Measurements from ENCODE around the gene LPCAT4.
A peak's percentile ranks its signal among the peaks of the same experiment; 100 is the strongest.
"Not testable (repeated sequence)": the region's sequence is repeated elsewhere in the genome, so short reads cannot be mapped to it uniquely, and the experiment has no call there.

LPCAT4 gene

DNA sequence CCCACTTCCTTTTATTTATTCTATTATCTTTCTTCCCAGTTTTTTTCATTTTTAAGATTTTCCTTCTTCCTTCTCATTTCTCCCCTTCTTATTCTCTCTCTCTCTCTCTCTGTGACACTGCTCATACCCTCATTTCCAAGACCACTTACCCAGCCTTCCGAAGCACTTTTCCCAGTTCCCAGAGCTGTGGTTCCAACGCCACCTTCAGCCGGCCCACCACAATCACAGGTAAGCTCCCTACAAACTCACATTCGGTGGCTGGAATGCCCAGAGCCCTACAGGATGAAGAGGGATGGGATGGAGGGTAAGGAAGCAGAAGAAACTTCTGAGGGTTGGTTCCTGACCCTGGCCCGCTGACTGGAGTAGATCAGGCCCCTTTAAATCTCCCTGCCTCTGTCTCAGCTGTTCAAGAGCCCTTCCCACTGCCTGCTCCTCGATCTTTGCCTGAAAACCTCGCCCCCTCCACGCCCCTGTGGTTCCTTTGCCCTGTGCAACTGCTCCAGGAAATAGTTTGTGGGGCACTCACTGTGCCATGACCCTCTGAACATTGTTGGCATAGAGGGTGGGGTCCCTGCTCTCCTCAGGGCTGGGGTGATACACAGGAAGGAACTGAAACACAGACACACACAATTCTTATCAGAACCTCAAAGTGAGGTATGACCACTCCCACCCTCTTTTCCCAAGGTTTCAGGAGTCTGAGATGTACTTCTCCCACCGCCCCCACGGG, 4.8 kb downstream of the LPCAT4 start:
- no peak for DNase-seq

DNA sequence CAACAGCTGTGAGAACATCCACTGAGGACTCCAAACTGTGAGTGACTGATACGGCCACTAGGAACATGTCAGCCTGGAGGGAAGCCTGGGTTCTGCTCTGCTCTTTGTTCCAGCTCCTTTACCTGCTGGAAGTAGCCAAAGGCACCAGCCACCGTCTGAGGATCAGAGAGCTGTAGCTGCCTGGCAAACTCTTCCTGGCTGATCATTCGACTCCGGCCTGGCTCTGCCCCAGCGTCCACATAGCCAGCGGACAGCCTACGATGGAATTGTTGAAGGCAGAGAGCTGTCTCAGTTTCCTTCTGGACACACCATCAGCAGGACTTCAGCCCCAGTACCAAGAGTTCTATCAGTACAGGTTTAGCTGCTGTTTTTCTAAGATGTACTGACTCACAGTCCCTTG, 5.7 kb downstream of the LPCAT4 start:
- no peak for DNase-seq

DNA sequence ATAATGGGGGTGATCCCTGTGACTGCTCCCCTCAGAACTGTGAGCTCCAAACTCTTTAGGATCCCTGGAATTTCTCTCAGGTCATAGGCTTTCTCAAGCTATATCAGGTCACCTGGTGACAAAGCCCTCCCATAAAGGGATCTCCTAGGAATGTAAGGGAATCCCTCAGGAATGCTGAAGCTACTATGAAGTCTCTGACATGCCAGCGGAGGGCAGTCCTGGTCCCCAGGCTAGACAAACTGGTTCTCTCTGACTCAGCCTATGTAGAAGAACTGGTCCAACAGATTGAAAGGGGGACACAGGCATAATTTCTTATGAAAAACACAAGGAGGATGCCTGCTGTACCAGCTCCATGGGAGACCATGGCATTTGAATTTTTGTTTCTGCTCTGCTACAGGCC, 6.7 kb downstream of the LPCAT4 start:
- no peak for DNase-seq

DNA sequence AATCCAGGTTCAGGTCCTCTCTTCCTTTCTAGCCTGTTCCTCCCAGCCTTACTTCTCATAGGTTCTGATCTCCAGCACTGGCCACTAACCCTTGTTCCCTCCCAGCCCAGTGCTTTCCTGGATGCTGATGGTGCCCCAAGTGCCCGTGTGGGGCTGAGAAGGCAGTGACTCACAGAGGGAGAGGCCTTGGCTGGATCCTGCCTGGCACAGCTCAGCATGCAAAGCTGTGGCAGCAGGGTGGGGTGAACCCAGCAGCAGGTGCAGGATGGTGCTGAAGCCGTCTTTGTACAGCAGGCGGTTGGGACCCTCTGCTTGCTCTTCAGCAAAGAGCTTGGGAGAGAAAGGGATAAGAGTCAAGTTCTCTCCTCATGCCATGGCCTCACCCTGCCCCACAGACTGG, 7.6 kb downstream of the LPCAT4 start:
- no peak for DNase-seq

DNA sequence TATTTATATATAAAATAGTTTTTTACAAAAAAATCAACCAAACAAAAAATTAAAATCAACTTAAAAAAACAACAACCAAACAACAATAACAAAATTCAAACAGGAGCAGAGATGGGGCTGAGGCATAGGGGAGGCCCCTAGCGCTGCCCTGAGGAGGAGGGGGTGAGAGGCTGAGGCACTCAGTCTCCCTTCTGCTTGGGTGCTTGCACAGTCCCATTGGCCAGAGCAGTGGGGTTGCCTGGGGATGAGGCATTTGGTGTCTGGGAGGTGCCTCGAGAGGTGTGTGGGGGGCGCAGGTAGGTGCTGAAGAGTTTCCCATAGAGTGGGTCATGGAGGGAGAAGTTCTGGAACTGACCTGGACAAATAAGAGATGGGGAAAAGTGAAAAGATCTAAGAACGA, 8.0 kb downstream of the LPCAT4 start:
- no peak for DNase-seq

DNA sequence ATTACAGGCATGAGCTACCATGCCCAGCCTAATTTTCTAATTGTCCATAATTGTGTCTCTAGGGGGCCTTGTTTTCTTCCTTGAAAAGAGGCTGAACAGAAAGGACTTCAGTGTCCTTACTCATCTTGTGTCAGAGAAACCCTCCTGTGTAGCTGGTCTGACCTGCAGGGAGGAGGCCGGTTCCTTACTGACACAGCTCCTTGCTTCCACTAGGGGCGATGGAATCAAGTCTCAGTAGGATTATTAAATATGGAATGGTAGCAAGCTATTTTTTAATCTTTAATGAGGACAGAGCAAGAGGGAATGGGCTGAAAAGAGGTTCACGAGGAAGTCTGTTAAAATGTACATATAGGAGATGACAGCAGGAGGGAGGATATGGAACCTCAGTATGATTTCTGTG, 8.6 kb downstream of the LPCAT4 start:
- DNase-seq, result no peak

DNA sequence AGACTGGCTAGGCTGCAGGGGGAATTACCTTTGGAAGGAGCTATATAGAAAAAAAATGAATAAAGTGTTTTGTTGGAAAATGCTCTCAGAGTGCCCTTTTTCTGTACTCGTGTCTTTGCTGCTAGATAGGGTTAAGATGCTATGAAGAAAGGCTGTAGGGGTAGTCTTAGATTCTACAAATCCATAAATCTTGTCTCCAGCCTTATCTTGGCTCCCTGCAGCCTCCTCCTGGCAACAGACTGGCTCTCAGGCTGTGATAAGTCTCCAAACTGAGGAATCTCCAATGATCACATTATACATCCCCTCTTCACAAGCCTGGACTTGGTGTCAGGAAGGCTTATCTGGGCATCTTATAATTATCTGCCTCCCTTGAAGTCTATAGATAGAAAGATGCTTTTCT, 9.3 kb downstream of the LPCAT4 start:
- no peak for DNase-seq

DNA sequence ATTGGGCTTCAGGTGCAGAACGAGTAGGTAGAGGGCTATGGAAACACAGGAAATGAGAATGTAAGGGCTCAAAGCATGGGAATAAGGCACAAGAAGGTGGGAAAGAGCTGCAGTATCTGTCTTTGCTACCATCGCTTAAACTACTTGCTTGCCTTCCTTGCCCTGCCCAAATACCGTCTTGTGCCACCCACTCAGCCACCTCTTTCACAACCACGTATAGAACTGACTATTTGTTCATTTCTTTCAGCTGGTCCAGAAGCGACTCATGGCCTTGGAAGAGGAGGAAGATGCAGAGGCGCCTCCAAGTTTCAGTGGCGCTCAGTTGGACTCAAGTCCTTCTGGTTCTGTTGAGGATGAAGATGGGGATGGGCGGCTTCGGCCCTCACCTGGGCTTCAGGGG, 11.8 kb downstream of the LPCAT4 start:
- DNase-seq, result no peak

DNA sequence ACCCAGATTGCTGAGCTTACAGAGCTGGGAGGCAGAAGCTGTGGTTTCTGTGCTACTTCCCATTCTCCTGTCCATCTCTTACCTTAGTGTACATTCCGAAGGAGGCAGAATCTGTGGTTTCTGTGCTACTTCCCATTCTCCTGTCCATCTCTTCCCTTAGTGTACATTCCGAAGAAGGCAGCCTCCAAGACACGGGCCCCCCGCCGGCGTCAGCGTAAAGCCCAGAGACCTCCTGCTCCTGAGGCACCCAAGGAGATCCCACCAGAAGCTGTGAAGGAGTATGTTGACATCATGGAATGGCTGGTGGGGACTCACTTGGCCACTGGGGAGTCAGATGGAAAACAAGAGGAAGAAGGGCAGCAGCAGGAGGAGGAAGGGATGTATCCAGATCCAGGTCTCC, 12.7 kb downstream of the LPCAT4 start:
- DNase-seq, result no peak

DNA sequence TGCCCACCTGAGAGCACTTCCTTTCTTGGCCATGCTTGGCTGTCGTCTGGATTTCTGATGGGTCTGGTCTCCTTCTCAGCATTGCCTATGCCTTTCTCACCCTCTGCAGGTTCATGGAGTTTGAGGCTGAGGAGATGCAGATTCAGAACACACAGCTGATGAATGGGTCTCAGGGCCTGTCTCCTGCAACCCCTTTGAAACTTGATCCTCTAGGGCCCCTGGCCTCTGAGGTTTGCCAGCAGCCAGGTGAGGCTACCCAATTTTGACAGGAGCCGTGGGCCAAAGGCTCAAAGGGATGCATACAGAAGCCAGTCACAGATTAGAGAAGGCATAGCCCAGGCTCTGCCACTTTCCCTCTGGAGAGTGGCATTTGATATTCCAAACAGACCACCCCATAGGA, 13.4 kb downstream of the LPCAT4 start:
- DNase-seq, result no peak

DNA sequence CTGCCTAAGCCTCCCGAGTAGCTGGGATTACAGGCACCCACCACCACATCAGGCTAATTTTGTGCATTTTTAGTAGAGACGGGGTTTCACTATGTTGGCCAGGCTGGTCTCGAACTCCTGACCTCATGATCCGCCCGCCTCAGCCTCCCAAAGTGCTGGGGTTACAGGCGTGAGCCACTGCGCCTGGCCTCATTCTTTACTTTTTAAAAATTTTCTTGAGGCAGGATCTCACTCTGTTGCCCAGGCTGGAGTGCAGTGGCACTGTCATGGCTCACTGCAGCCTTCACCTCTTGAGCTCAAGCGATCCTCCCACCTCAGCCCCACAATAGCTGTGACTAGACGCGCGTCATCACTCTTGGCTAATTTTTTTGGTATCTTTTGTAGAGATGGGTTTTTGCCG, 14.0 kb downstream of the LPCAT4 start:
- not testable (repeated sequence) for DNase-seq

DNA sequence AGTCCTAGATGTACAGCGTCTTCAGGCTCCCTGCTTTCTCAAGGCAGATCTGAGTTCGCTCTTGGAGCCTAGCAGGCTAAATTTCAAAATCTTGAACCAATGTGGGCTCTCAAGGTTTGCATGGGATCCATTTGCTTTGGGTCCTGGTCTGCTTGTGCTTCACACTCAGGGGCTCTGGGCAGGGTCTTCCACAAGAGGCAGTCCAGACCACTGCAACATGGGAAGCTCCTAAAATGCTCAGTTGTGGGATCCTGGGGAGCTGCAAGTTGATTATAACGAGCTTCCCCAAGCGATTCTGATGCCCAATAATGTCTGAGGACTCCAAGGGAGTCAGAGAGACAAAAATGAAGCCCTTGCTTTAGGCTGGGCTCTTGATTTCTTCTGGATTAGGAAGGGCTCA, 17.2 kb downstream of the LPCAT4 start:
- DNase-seq, result no peak

DNA sequence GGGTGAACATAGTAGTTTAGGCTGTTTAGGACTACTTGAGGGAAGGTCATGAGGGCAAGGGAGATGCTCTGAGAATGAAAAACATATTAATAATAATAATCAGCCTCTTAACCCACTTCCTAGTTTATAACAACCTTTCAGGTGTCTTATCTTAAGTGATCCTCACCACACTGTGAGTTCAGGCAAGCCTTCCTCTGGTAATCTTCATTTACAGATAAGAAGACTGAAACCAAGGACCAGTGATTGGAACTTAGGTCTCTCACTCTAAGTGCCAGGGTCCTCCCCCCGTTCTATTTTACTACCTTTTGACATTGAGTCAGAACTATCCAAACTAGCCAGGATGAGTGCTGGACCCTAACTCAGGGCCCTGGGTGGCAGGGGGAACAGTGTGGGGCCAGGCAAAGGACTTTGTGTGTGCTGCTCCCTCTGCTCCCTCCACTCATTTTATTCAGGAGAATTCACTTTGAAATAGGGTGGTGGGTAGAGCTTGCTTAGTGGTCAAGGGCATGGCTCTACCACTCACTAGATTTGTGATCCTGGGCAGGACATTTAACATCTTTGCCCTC, 18.2 kb downstream of the LPCAT4 start:
- no peak for DNase-seq

DNA sequence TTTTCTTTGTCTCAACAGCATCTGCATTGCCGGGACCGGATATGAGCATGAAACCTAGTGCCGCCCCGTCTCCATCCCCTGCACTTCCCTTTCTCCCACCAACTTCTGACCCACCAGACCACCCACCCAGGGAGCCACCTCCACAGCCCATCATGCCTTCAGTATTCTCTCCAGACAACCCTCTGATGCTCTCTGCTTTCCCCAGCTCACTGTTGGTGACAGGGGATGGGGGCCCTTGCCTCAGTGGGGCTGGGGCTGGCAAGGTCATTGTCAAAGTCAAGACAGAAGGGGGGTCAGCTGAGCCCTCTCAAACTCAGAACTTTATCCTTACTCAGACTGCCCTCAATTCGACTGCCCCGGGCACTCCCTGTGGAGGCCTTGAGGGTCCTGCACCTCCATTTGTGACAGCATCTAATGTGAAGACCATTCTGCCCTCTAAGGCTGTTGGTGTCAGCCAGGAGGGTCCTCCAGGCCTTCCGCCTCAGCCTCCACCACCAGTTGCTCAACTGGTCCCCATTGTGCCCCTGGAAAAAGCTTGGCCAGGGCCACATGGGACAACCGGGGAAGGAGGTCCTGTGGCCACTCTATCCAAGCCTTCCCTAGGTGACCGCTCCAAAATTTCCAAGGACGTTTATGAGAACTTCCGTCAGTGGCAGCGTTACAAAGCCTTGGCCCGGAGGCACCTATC, 18.9 kb downstream of the LPCAT4 start:
- no peak for DNase-seq

DNA sequence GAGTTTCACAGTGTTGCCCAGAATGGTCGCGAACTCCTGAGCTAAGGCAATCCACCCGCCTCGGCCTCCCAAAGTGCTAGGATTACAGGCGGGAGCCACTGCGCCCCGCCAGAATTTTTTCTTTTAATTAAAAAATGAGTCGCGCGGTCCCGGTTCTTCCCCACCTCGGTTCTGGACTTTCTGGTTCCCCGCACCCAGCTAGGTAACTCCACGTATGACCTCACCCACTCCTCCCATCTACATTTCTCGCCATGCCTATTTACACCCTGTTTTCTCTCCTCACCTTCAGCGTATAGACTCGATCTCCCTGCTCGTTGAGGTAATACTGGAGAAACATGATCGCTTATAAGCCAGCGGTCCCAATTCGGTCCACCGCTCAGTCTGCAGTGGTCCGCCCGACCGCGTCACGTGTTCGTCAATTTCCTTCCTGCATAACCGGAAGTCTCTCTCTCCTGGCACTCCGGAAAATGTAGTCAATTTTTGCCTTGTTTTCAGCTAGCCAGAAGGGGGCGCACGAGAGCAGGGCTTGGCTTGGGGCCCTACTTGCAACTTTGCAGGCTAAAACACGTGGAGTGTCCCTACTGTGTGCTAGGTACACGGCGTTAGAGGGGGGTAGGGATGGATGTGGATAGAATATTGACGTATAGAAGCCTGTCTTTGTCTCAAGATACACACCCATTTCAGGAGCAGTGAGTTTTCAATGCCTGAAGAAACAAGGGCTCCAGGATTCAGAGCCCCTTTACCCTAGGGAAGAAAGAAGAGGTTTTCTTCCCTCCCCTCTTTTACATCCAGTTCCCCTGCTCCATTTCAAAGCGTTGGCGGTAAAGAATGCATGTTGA, 24.0 kb downstream of the LPCAT4 start, which contains the start of the genes NOP10 and NUTM1:
TSS of gene NOP10 (minus strand) at position 400 of the 839 bp plus-strand sequence. CDS start at position 337, 63 bp downstream.
TSS of gene NUTM1 (plus strand) at position 579 of the 839 bp plus-strand sequence. CDS start 382 bp downstream, outside the sequence.
- DNase-seq, result peak; percentile 95

DNA sequence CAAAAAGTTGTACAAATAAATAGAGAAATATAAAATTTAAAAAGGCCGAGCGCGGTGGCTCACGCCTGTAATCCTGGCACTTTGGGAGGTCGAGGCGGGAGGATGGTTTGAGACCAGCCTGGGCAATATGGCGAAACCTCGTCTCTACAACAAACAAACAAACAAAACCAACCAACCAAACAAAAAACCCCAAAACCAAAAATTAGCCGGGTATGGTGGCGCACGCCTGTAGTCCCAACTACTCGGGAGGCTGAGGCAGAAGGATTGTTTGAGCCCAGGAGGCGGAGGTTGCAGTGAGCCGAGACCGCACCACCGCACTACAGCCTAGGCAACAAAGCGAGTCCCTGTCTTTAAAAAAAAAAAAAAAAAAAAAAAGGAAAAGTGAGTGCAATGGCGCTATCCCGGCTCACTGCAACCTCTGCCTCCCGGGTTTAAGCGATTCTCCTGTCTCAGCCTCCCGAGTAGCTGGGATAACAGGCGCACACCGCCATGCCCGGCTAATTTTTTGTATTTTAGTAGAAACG, 24.7 kb downstream of the LPCAT4 start:
- DNase-seq, result not testable (repeated sequence)

DNA sequence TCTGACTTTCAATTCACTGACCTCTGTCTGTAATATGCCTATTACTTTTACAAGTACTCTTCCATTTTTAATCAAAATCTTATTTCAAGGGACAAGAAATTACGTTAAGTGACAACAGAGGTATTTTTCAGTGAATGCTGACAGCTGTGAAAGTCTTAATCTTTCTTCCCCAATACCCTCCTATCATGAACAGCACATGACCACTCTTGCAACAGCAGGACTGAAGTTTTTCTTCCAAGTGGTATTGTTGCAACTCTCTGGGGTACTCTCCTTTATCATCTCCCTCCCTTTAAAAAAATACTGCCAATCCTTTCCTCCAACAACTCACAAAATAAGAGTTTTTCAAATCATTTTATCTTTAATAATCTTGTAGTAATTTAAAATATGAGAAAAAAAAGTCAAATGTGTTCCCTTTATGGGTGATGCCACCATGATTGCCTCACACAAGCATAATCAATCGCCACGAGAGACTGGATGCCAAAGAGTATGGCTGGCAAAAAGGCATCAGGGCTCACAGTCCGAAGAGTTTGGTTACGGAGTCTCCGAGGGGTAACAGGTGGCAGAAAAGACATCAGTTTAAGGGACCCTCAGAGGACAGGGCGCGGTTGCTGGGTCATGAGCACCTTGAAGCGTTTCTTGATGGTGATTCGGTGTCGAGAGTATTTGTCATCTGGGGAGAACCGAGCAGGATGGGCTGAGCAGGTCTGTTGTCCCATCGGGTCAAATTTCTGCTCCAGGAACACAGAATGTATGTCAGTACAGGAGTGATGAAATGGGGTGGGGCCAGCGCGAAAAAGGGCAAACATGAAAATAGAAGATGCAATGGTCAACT, 25.4 kb downstream of the LPCAT4 start:
- no peak for DNase-seq

DNA sequence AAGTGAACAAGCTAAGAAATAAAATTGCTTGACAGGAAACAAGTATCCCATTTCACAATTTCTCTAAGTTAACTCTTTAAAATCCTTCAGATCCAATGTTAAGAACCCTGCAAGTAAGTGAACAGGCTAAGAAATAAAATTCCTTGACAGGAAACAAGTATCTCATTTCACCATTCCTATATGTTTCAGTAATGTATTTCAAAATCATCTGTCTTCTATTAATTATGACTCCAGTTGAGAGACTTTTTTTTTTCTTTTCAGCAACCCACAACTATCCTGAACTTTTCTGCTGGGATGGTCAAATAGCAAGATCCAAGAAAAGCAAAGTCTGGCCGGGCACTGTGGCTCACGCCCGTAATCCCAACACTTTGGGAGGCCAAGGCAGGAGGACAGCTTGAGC, 27.1 kb downstream of the LPCAT4 start:
- no peak for DNase-seq

DNA sequence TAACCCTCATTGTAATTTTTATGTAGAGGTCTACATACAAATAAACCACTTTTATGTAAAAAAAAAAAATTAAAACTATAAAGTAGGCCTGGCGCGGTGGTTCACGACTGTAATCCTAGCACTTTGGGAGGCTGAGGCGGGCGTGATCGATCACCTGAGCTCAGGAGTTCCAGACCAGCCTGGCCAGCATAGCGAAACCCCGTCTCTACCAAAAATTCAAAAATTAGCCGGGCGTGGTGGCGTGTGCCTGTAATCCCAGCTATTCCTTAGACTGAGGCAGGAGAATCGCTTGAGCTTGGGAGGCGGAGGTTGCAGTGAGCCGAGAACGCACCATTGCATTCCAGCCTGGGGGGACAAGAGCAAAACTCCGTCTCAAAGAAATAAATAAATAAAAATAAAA, 28.6 kb downstream of the LPCAT4 start:
- no peak for DNase-seq

DNA sequence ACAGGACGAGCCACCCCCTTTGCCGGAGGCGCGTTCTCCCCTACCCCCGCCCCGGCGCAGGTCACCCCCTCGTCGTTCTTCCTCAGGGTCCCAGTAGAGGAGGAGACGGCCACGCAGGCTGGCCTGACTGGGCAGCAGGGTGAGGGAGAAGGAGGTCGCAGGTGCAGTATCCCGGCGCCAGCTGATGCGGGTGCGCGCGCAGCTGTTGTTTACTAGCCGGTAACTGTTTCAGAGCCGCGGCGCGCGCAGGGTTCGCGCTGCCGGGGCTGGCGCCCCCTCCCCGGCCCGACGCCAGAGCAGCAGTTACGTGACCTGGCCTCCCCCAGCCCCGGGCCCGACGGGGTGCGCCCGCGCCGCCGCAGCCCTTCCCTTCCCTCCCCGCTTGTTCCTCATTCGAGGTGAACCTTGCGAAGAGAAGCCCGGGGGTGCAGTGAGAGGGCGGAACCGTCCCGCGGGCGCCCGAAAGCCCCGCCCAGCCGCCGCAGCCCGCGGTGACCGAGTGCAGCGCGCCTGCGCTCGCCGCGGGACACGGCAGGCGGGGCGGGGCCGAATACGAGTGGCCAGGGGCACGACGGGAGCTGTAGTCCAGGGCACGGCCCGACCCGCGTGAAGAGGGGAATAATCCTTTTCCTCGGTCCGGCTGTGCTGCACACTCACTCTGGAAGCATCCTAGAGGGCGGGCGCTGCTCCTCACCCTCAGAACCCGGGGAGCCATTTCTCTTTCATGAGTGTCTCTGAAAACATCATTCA, 29.3 kb downstream of the LPCAT4 start, which contains the start of gene SLC12A6:
TSS of gene SLC12A6 (minus strand) at position 225 of the 750 bp plus-strand sequence. CDS start 1,101 bp downstream, outside the sequence.
- DNase-seq, result peak; percentile 90

DNA sequence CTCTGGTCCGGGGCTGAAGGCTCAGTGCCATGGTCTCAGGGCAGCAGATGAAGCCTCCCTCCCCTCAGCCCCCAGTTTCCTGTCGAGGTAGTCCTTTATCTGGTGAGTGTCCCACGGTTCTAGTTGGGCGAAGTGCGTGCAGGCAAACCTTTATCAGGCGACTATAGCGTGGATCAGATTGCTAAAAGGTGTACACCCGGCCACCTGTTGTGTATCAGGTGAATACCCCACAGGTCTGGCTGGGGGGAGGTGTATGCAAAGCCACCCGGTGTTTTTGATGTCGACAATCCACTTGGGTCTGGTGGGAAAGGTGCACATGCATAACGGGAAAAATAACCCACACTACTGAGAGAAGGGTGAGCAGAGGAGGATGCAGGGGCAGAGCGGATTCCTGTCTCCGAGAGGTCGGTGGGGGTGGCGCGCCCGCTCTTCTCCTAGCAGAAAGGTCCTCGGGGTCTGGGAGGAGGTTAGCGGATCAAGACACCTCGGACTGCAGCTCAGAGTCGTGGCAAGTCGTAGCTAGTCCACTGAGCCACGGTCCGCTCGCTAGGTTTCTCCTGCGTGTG, 29.9 kb downstream of the LPCAT4 start:
- no peak for DNase-seq

Measured in stimulated activated CD4-positive, alpha-beta T cell treated with anti-CD3 and anti-CD28 coated beads, Interleukin-12 subunit alpha, Interleukin-12 subunit beta, amount 100 ng/mL, for 4 hours (primary cell).